ENCODE results near the gene SACS.

GRCh38 chr13:23352161-23352560, 81.3 kb downstream of the SACS start:
- TF ChIP-seq CTCF (IDR thresholded peaks at IDR 0.05; ENCODE audit: low read depth, low read length) (no peak), EZH2phosphoT487 (IDR thresholded peaks at IDR 0.05; ENCODE audit: low read depth) (no peak)
